GM23248 (cell line): ENCODE results near the gene HIF1A.

Experiments used
- EZH2 ChIP-seq: fragments of 200-600 bp; sonication (generic); IDR thresholded peaks from 2 replicates; pipeline ENCODE4 v1.6.1; 2018; ENCODE audit warnings: antibody characterized with exemption, mild to moderate bottlenecking; ENCODE audit not compliant: insufficient read depth, poor library complexity, severe bottlenecking
- EZH2phosphoT487 ChIP-seq: fragments of 200-600 bp; sonication (generic); IDR thresholded peaks from 2 replicates; pipeline ENCODE4 v1.6.1; 2018; ENCODE audit warnings: antibody characterized with exemption, moderate library complexity, mild to moderate bottlenecking, low read depth; ENCODE audit not compliant: insufficient read depth

GRCh38 chr14:61766151-61766550, 70.8 kb downstream of the HIF1A start:
- TF ChIP-seq EZH2 (no peak), EZH2phosphoT487 (no peak)
